Stimulated activated CD8-positive, alpha-beta memory T cell treated with anti-CD3 and anti-CD28 coated beads, Interleukin-15, amount 100 ng/mL, for 1 hour (primary cell): Measurements from ENCODE around the gene HOXD3.

Source experiments
- DNase-seq: peaks from one replicate; pipeline ENCODE4 v3.0.0-alpha.2; 2020; ENCODE audit warnings: low read depth

The HOXD3 gene

DNA sequence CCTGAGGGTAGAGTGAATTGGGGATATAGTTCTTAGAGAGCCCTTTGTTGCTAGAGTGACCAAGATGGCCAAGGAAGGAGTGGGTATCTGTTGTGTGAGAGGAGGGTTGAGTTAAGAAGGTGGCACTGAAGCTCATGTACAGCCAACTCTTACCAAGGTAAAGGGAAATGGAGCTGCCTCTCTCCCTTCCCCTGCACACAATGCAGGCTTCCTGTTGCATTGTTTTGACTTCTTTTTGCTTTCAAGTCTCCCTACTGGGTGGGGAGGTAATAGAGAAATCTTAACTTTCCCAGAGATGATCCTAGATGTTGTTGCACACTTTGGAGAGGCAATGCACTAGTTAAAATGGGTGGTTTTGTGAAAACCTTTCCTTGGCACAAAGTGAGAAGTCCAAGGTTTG is 55.2 kb downstream of the HOXD3 start:
- DNase-seq, result no peak

GRCh38 chr2:176213406-176213805 is 56.3 kb downstream of the HOXD3 start:
- no peak for DNase-seq
